ENCODE results near the gene PSMD1.

Gene PSMD1

DNA sequence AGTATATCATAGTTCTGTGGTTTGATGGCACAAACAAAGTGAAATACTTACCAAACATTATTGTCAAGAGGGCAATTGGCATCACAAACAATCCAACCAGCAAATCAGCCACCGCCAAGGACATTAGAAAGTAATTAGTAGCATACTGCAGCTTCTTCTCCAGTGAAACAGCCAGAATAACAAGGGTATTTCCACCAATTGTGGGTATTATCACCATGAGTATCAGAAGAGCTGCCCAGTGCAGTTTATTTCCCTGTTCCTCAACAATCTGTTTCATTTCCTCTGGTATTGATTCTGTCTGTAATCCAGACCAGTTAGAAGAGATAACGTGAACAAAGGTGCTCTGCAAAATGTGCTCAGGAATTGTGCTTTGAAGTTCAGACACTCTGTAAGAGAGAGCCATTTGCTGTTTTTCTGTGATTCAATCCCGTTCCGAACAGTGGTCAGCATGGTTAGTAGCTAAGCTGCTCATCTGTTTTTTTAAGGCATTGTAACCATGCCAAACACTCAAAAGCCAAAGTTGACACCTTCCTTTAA lies 66.8 kb downstream of the PSMD1 start:
- Histone ChIP-seq H3K9me3 (ENCODE audit: insufficient read depth, low read length) (no peaks in the 10 kb centered on the region), H3K9me2 (replicated peaks; ENCODE audit: insufficient read depth, low read length) (no peaks in the 10 kb centered on the region), H3K36me3 (ENCODE audit: low read length) (no peaks in the 10 kb centered on the region), H4K20me1 (ENCODE audit: low read depth, low read length) (no peaks in the 10 kb centered on the region), H3K9ac (ENCODE audit: low read length) (no peak overlapping the region), H3K79me2 (ENCODE audit: insufficient read depth, low read length) (0 out of 2 replicates have a peak, but pooled peaks cover 3% of the 10 kb centered on the region), H3K4me3 (ENCODE audit: insufficient read depth, low read length, poor library complexity, severe bottlenecking) (no peak overlapping the region), H3F3A (ENCODE audit: insufficient read depth) (peaks cover 3% of the 10 kb centered on the region; the same call in 1 of the 2 replicates), H3K27me3 (ENCODE audit: low read length) (no peaks in the 10 kb centered on the region), H3K4me2 (ENCODE audit: low read depth, low read length, poor library complexity, severe bottlenecking) (no peak overlapping the region), H2AFZ (ENCODE audit: low read depth, low read length, severe bottlenecking) (no peak overlapping the region), H3K27ac (ENCODE audit: low read depth, low read length) (no peak overlapping the region)
- TF ChIP-seq EZH2phosphoT487 (conservative IDR thresholded peaks at IDR 0.05; ENCODE audit: low read length), result no peak
- TF ChIP-seq, protein P1, sequence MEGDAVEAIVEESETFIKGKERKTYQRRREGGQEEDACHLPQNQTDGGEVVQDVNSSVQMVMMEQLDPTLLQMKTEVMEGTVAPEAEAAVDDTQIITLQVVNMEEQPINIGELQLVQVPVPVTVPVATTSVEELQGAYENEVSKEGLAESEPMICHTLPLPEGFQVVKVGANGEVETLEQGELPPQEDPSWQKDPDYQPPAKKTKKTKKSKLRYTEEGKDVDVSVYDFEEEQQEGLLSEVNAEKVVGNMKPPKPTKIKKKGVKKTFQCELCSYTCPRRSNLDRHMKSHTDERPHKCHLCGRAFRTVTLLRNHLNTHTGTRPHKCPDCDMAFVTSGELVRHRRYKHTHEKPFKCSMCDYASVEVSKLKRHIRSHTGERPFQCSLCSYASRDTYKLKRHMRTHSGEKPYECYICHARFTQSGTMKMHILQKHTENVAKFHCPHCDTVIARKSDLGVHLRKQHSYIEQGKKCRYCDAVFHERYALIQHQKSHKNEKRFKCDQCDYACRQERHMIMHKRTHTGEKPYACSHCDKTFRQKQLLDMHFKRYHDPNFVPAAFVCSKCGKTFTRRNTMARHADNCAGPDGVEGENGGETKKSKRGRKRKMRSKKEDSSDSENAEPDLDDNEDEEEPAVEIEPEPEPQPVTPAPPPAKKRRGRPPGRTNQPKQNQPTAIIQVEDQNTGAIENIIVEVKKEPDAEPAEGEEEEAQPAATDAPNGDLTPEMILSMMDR (IDR thresholded peaks at IDR 0.05; ENCODE audit: insufficient read depth, low read length, poor library complexity, severe bottlenecking), result no peak

DNA sequence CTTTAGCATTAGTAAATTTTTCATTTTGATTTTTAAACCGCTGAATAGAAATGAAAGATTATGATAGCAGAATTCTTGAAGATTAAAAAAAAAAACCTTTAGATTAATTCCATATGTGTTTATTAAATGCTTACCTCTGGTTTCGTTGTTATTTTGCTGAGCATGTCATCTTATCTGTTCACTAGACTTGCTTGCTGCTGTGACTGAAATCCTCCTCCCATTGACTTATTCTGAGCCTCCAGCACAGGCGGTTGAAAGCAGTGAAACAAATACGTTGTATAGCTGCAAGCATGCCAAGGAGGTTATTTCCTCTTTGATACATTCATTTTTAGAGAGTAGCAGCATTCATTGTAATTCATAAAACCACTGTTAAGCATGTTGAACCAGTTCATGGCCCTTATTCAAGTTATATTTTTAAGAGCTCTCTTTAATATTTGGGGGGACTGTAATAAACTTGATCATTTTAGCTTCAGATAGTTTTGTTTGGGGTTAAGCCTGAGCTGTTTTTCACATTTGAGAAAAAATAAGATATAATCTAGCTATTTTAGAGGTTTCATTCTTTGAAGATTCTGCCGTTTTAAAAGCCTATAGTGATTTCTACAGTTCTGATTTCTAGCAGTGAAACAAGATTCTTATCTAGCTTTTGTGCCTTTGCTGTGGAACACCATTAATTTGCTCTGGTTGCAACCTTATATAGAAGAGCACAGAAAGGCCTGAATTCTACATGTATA lies 68.3 kb downstream of the PSMD1 start, which contains the start of gene HTR2B:
TSS of gene HTR2B (minus strand) at position 205 of the 731 bp plus-strand sequence. CDS start 1,278 bp downstream, outside the sequence.
- no peak for TF ChIP-seq EZH2phosphoT487 (conservative IDR thresholded peaks at IDR 0.05; ENCODE audit: low read length)
- TF ChIP-seq, protein P1 (IDR thresholded peaks at IDR 0.05; ENCODE audit: insufficient read depth, low read length, poor library complexity, severe bottlenecking), result no peak
- Histone ChIP-seq H3K36me3 (ENCODE audit: low read length) (no peaks in the 10 kb centered on the region), H3K9me3 (ENCODE audit: insufficient read depth, low read length) (no peaks in the 10 kb centered on the region), H2AFZ (ENCODE audit: low read depth, low read length, severe bottlenecking) (no peak within 1 kb of the TSS), H4K20me1 (ENCODE audit: low read depth, low read length) (no peaks in the 10 kb centered on the region), H3K27ac (ENCODE audit: low read depth, low read length) (no peak within 1 kb of the TSS), H3K27me3 (ENCODE audit: low read length) (no peaks in the 10 kb centered on the region), H3F3A (ENCODE audit: insufficient read depth) (peaks cover 3% of the 10 kb centered on the region; the same call in 1 of the 2 replicates), H3K79me2 (ENCODE audit: insufficient read depth, low read length) (0 out of 2 replicates have a peak, but pooled peaks cover 3% of the 10 kb centered on the region), H3K9ac (ENCODE audit: low read length) (no peak within 1 kb of the TSS), H3K4me3 (ENCODE audit: insufficient read depth, low read length, poor library complexity, severe bottlenecking) (no peak within 1 kb of the TSS), H3K9me2 (replicated peaks; ENCODE audit: insufficient read depth, low read length) (no peaks in the 10 kb centered on the region), H3K4me2 (ENCODE audit: low read depth, low read length, poor library complexity, severe bottlenecking) (no peak within 1 kb of the TSS)

DNA sequence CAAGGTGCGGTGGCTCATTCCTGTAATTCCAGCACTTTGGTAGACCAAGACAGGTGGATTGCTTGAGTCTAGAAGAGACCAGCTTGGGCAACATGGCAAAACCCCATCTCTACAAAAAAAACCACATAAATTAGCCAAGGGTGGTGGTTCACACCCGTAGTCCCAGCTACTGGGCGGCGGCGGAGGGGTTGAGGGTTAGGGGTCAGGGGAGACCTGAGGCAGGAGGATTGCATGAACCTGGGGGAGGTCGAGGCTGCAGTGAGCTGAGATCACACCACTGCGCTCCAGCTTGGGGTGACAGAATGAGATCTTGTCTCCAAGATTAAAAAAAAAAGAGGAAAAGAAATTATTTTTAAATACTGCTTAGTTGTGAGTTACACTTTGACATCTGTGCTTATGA lies 69.5 kb downstream of the PSMD1 start:
- no peak overlapping the region for H3K27ac ChIP-seq (ENCODE audit: low read depth, low read length)
- no peaks in the 10 kb centered on the region for H3K36me3 ChIP-seq (ENCODE audit: low read length)
- H3K9ac ChIP-seq (ENCODE audit: low read length), result no peak overlapping the region
- H3K9me2 ChIP-seq (replicated peaks; ENCODE audit: insufficient read depth, low read length), result no peaks in the 10 kb centered on the region
- H4K20me1 ChIP-seq (ENCODE audit: low read depth, low read length), result no peaks in the 10 kb centered on the region
- H3K4me2 ChIP-seq (ENCODE audit: low read depth, low read length, poor library complexity, severe bottlenecking), result no peak overlapping the region
- H3K4me3 ChIP-seq (ENCODE audit: insufficient read depth, low read length, poor library complexity, severe bottlenecking), result no peak overlapping the region
- no peaks in the 10 kb centered on the region for H3K27me3 ChIP-seq (ENCODE audit: low read length)
- peaks cover 3% of the 10 kb centered on the region; the same call in 1 of the 2 replicates for H3F3A ChIP-seq (ENCODE audit: insufficient read depth)
- no peaks in the 10 kb centered on the region for H3K79me2 ChIP-seq (ENCODE audit: insufficient read depth, low read length)
- H3K9me3 ChIP-seq (ENCODE audit: insufficient read depth, low read length), result no peaks in the 10 kb centered on the region
- TF ChIP-seq, protein P1 (IDR thresholded peaks at IDR 0.05; ENCODE audit: insufficient read depth, low read length, poor library complexity, severe bottlenecking), result no peak
- TF ChIP-seq EZH2phosphoT487 (conservative IDR thresholded peaks at IDR 0.05; ENCODE audit: low read length), result no peak
- H2AFZ ChIP-seq (ENCODE audit: low read depth, low read length, severe bottlenecking), result no peak overlapping the region
